ENCODE measurements around the gene RNASE2. TPM values are rescaled to one million over a fixed set of nuclear protein-coding genes. Genes with fewer than 3 reads are reported as not detected.
"Not testable (repeated sequence)": the region's sequence is repeated elsewhere in the genome, so short reads cannot be mapped to it uniquely, and the experiment has no call there.

The RNASE2 gene
- 1 to 10 TPM in 2 of 6 experiments, under 1 TPM in 3, not detected in 1; 0.29 to 1.7 (median 0.81) TPM for total RNA-seq
- long read RNA-seq = 0 reads

DNA sequence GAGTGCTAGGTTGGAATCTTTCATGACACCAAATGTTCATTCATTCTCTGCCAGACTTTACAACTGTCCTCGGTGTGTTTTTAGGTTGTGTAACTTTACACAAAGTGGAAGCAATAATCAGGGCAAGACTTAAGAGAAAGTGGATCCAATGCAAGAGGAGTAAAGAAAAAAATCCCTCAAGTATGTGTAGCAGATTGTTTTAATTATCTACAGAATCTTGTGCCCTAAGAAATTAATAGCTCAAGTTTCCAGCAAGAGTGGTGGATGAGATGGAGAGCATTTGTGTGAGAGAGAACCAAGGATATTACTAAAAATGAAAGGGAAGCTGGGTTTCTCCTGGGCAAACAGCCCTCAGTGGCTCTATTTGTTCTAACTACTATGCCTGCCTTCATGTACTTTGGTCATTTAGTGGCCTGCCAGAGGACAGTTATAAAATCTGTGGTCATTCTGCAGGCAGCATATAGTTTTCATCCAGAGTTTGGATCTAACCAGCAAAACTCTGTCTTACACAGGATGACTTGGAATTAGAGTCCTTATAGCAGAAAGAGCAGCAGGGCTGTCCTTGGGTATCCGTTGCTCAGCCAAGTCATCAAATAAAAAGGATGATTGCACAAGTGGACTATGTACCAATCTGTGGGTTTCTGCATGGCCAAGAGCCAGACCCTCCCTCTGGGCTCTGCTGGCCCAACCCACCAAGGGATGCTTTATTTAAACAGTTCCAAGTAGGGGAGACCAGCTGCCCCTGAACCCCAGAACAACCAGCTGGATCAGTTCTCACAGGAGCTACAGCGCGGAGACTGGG lies at the start of gene RNASE2:
Gene RNASE2, plus strand, starts transcription at position 752 of the 802 bp plus-strand sequence. CDS start 285 bp downstream, outside the sequence.
- H3K9me3 ChIP-seq; H3K27me3 ChIP-seq; H3K27ac ChIP-seq; H3K36me3 ChIP-seq; intact Hi-C loops (cut with DNase I); H3K4me3 ChIP-seq: not testable (repeated sequence)
- ATAC-seq (peak; percentile 91 to 97 (median 95)), DNase-seq (peak; percentile 39 to 68 (median 58))
- 14% methylated on average over 1 of the region's 4 CpGs for WGBS (ENCODE audit: insufficient coverage, low coverage, low lambda C conversion rate, missing lambda C conversion rate)
- H3K4me1 ChIP-seq = peaks cover 0 to 16% (median 3%) of the 10 kb centered on the region in 4 donors

DNA sequence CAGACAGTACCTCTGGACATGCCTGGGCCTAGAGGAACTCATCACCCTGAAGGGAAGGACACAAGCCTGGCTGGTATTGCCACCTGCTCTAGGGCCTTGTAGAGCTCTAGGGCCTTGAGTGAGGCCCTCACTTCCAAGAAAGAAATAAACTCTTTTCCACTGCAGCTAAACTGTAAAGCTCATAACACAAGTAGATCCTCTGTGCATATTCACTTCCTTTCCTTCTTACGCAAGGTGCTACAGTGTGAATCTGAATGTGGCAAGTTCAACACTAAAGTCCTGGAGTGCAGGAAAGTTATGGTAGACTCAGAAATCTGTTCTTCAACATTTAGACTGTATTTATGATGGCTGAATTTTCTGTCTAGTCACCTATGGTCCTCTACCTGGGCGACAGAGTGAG lies 49.6 kb upstream of the RNASE2 start:
- no peaks in the 10 kb centered on the region for H3K36me3 ChIP-seq
- no peak for ATAC-seq
- 81% methylated on average over 2 of the region's 2 CpGs for WGBS (ENCODE audit: insufficient coverage, low coverage, low lambda C conversion rate, missing lambda C conversion rate)
- H3K27me3 ChIP-seq = no peaks in the 10 kb centered on the region
- intact Hi-C loops (cut with DNase I) = no loop called here
- H3K9me3 ChIP-seq = no peaks in the 10 kb centered on the region
- no peak overlapping the region for H3K27ac ChIP-seq
- TF ChIP-seq, protein P1, sequence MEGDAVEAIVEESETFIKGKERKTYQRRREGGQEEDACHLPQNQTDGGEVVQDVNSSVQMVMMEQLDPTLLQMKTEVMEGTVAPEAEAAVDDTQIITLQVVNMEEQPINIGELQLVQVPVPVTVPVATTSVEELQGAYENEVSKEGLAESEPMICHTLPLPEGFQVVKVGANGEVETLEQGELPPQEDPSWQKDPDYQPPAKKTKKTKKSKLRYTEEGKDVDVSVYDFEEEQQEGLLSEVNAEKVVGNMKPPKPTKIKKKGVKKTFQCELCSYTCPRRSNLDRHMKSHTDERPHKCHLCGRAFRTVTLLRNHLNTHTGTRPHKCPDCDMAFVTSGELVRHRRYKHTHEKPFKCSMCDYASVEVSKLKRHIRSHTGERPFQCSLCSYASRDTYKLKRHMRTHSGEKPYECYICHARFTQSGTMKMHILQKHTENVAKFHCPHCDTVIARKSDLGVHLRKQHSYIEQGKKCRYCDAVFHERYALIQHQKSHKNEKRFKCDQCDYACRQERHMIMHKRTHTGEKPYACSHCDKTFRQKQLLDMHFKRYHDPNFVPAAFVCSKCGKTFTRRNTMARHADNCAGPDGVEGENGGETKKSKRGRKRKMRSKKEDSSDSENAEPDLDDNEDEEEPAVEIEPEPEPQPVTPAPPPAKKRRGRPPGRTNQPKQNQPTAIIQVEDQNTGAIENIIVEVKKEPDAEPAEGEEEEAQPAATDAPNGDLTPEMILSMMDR (IDR thresholded peaks at IDR 0.05) = no peak
- TF ChIP-seq POLR2A (IDR thresholded peaks at IDR 0.05) = no peak
- H3K4me1 ChIP-seq = no peaks in the 10 kb centered on the region
- H3K4me3 ChIP-seq = no peak overlapping the region
- no peak for DNase-seq

DNA sequence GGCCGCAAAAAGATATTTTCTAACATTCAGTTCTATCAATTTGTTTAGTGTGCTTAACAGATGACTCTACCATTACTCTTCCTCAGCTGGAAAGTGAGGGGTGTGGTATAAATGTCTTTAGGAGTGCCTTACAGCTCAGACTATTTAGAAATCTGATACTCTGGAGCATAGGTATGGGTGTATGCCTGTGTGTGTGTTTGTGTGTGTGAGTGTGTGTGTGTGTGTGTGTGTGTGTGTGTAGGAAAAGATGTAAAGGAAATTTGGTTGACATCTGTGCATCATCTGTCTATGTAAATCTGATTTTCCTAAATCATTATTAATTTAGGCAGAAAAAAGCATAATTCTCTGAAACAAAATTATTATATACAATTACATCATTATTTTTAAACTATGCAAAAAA lies 48.1 kb upstream of the RNASE2 start:
- ATAC-seq (no peak), DNase-seq (no peak)
- Histone ChIP-seq H3K36me3 (no peaks in the 10 kb centered on the region), H3K27me3 (no peaks in the 10 kb centered on the region), H3K4me3 (no peak overlapping the region), H3K9me3 (no peaks in the 10 kb centered on the region), H3K4me1 (no peaks in the 10 kb centered on the region), H3K27ac (no peak overlapping the region)
- no peak for TF ChIP-seq POLR2A (IDR thresholded peaks at IDR 0.05)
- TF ChIP-seq, protein P1 (IDR thresholded peaks at IDR 0.05) = no peak
- intact Hi-C loops (cut with DNase I) = no loop called here
- 58% methylated on average over 1 of the region's 1 CpG for WGBS (ENCODE audit: insufficient coverage, low coverage, low lambda C conversion rate, missing lambda C conversion rate)

DNA sequence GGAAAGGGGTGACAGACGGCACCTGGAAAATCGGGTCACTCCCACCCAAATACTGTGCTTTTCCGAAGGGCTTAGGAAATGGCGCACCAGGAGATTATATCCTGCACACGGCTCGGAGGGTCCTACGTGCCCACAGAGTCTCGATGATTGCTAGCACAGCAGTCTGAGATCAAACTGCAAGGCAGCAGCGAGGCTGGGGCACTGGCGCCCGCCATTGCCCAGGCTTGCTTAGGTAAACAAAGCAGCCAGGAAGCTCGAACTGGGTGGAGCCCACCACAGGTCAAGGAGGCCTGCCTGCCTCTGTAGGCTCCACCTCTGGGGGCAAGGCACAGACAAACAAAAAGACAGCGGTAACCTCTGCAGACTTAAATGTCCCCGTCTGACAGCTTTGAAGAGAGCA lies 44.5 kb upstream of the RNASE2 start:
- intact Hi-C loops (cut with DNase I); H3K4me1 ChIP-seq; H3K4me3 ChIP-seq; H3K27me3 ChIP-seq; ATAC-seq; H3K36me3 ChIP-seq; H3K27ac ChIP-seq; H3K9me3 ChIP-seq; DNase-seq: not testable (repeated sequence)
- WGBS (ENCODE audit: insufficient coverage, low coverage, low lambda C conversion rate, missing lambda C conversion rate) = no CpG with 5 or more reads among the region's 14 CpGs

DNA sequence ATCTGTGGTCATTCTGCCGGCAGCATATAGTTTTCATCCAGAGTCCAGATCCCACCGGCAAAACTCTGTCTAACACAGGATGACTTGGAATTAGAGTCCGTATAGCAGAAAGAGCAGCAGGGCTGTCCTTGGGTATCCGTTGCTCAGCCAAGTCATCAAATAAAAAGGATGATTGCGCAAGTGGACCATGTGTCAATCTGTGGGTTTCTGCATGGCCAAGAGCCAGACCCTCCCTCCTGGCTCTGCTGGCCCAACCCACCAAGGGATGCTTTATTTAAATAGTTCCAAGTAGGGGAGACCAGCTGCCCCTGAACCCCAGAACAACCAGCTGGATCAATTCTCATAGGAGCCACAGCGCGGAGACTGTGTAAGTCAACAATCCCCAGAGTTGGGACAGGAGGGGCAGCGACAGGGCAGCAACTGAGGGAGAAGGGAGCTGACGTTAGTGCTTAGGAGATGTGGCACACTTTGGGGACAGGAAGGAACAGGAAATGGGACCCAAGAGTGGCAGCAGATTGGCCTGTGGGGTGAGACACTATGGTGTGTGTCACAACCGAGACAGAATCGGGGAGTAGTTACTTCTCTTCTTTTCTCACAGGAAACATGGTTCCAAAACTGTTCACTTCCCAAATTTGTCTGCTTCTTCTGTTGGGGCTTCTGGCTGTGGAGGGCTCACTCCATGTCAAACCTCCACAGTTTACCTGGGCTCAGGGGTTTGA lies 36.1 kb upstream of the RNASE2 start:
- 37% methylated on average over 9 of the region's 11 CpGs for WGBS (ENCODE audit: insufficient coverage, low coverage, low lambda C conversion rate, missing lambda C conversion rate)
- H3K4me1 ChIP-seq; H3K9me3 ChIP-seq; DNase-seq; H3K27me3 ChIP-seq; H3K27ac ChIP-seq; H3K4me3 ChIP-seq; H3K36me3 ChIP-seq; intact Hi-C loops (cut with DNase I): not testable (repeated sequence)
- ATAC-seq = peak; percentile 47 to 74 (median 52)

DNA sequence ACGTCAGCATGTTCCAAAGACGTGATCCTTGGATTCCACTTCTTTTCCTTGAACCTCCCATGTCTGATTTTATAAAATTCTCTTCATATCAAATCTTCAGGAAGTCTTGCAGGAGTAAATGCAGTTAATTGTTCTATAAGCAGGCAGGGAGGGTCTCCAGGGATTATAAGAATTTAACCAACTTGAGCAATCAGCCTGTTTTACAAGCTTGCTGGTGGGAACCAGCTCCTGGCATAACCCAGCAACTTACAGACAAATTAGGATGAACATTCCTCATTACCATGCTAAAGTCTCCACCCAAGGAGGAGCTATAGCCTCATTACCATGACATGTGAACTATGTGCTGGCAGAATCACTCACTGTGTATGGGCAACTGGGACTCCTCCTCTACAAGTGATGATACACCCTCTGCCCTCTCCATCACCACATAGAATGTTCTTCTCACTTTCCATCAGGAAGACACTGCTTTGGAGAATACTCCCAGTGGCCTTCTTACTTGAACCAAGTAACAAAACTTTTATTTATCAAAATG lies 31.5 kb upstream of the RNASE2 start:
- H3K36me3 ChIP-seq; ATAC-seq; H3K27me3 ChIP-seq; H3K9me3 ChIP-seq; intact Hi-C loops (cut with DNase I); H3K4me3 ChIP-seq; H3K27ac ChIP-seq; DNase-seq; H3K4me1 ChIP-seq: not testable (repeated sequence)
- WGBS (ENCODE audit: insufficient coverage, low coverage, low lambda C conversion rate, missing lambda C conversion rate) = 21% methylated on average over 2 of the region's 2 CpGs

All from right lobe of liver (tissue), 6 donors.